IMR-90 (cell line): ENCODE measurements around the gene CASKIN1. TPM values are rescaled to one million over a fixed set of nuclear protein-coding genes. Genes with fewer than 3 reads are reported as not detected.

Experiments used
- ATAC-seq: fragments of 200-7000 bp; cut with Tn5 transposase; 2 replicates; pipeline ENCODE4 v1.9.1; 2020; ENCODE audit warnings: low read depth, mild to moderate bottlenecking, moderate library complexity
- BruUV-seq: library from RNA; stranded (reverse); fragments of 400-500 nt; replicated peaks from 2 replicates; lab custom pipeline; 2021; lab: Mats Ljungman, UMichigan
- CTCF ChIA-PET: fragments of 300-600 bp; formaldehyde crosslinking; extraction: SDS; loops from one replicate; lab custom pipeline; 2021; ENCODE audit warnings: antibody characterized with exemption; lab: Yijun Ruan, JAX
- POLR2A ChIA-PET: fragments of 300-600 bp; sonication (Branson Sonifier 250); formaldehyde crosslinking; loops from one replicate; lab custom pipeline; 2022; ENCODE audit warnings: antibody characterized with exemption; ENCODE audit not compliant: unreplicated experiment; lab: Charles Lee
- DNase-seq: peaks from one replicate; pipeline ENCODE4 v3.0.0; 2013
- H2AFZ ChIP-seq: replicated peaks from 2 replicates; pipeline ENCODE3; 2013; ENCODE audit warnings: low read length, mild to moderate bottlenecking; ENCODE audit not compliant: poor library complexity
- H2AK5ac ChIP-seq: 2 replicates; pipeline ENCODE4 v1.6.1; 2013; ENCODE audit warnings: low read depth, low read length, inconsistent platforms
- H2AK9ac ChIP-seq: replicated peaks from 2 replicates; pipeline ENCODE3; 2013; ENCODE audit warnings: mild to moderate bottlenecking, low read depth, low read length, moderate library complexity; ENCODE audit not compliant: poor library complexity
- H2BK120ac ChIP-seq: 2 replicates; pipeline ENCODE4 v1.6.1; 2013; ENCODE audit warnings: low read depth, low read length, inconsistent platforms
- H2BK15ac ChIP-seq: 3 replicates; pipeline ENCODE4 v1.6.1; 2013; ENCODE audit warnings: low read depth, low read length, inconsistent platforms
- H2BK20ac ChIP-seq: 2 replicates; pipeline ENCODE4 v1.6.1; 2013; ENCODE audit warnings: low read depth, mild to moderate bottlenecking, inconsistent platforms, low read length, moderate library complexity
- H2BK5ac ChIP-seq: 2 replicates; pipeline ENCODE4 v1.6.1; 2013; ENCODE audit warnings: mild to moderate bottlenecking, low read depth, low read length, inconsistent platforms; ENCODE audit not compliant: poor library complexity, severe bottlenecking
- H3K14ac ChIP-seq: replicated peaks from 2 replicates; pipeline ENCODE4 v1.6.1; 2013; ENCODE audit warnings: low read depth, low read length, inconsistent platforms
- H3K18ac ChIP-seq: 2 replicates; pipeline ENCODE4 v1.6.1; 2013; ENCODE audit warnings: low read depth, low read length, control low read depth
- H3K23ac ChIP-seq: 2 replicates; pipeline ENCODE4 v1.6.1; 2013; ENCODE audit warnings: low read depth, low read length, inconsistent platforms
- H3K27ac ChIP-seq: 2 replicates; pipeline ENCODE4 v1.5.1; 2013; ENCODE audit warnings: mild to moderate bottlenecking, control low read depth, low read length; ENCODE audit not compliant: insufficient read depth
- H3K27me3 ChIP-seq: 2 replicates; pipeline ENCODE4 v1.6.1; 2013; ENCODE audit warnings: low read length; ENCODE audit not compliant: control insufficient read depth, insufficient read depth
- H3K36me3 ChIP-seq: 2 replicates; pipeline ENCODE4 v1.6.1; 2013; ENCODE audit warnings: low read length, mixed read lengths; ENCODE audit not compliant: control insufficient read depth, insufficient read depth
- H3K4ac ChIP-seq: 2 replicates; pipeline ENCODE4 v1.6.1; 2013; ENCODE audit warnings: low read depth, low read length, inconsistent platforms
- H3K4me1 ChIP-seq: 2 replicates; pipeline ENCODE4 v1.6.1; 2013; ENCODE audit warnings: low read length, mixed read lengths; ENCODE audit not compliant: control insufficient read depth, insufficient read depth
- H3K4me2 ChIP-seq: 2 replicates; pipeline ENCODE4 v1.6.1; 2013; ENCODE audit warnings: low read depth, mild to moderate bottlenecking, control low read depth, low read length, moderate library complexity
- H3K4me3 ChIP-seq: 2 replicates; pipeline ENCODE4 v1.5.1; 2013; ENCODE audit warnings: low read depth, mild to moderate bottlenecking, control low read depth, low read length, moderate library complexity; ENCODE audit not compliant: insufficient read depth
- H3K56ac ChIP-seq: 2 replicates; pipeline ENCODE4 v1.6.1; 2013; ENCODE audit warnings: low read length, inconsistent platforms; ENCODE audit not compliant: insufficient read depth; ENCODE audit errors: extremely low read depth
- H3K79me1 ChIP-seq, 2 experiments: 2 replicates each; pipeline ENCODE4 v1.6.1; 2013; ENCODE audit warnings: low read length in 2 of 2, inconsistent platforms in 1 of 2, low read depth in 1 of 2
- H3K9ac ChIP-seq: 2 replicates; pipeline ENCODE4 v1.6.1; 2013; ENCODE audit warnings: low read depth, low read length, control low read depth
- H3K9me1 ChIP-seq: 2 replicates; pipeline ENCODE4 v1.6.1; 2013; ENCODE audit warnings: low read length, inconsistent platforms; ENCODE audit not compliant: insufficient read depth
- H3K9me3 ChIP-seq: 2 replicates; pipeline ENCODE4 v1.6.1; 2013; ENCODE audit warnings: low read length; ENCODE audit not compliant: control insufficient read depth, insufficient read depth
- H4K20me1 ChIP-seq: 2 replicates; pipeline ENCODE4 v1.6.1; 2013; ENCODE audit warnings: low read length, inconsistent platforms; ENCODE audit not compliant: insufficient read depth
- H4K5ac ChIP-seq: 2 replicates; pipeline ENCODE4 v1.6.1; 2013; ENCODE audit warnings: mild to moderate bottlenecking, low read depth, low read length, control low read depth
- H4K8ac ChIP-seq, 2 experiments: 2 replicates each; pipeline ENCODE4 v1.6.1; 2013; ENCODE audit warnings: low read depth in 2 of 2, low read length in 2 of 2, control low read depth in 1 of 2, inconsistent platforms in 1 of 2
- H4K91ac ChIP-seq: 2 replicates; pipeline ENCODE4 v1.6.1; 2013; ENCODE audit warnings: low read depth, low read length, inconsistent platforms; ENCODE audit not compliant: insufficient read depth
- ELK1 ChIP-seq: fragments of 150-350 bp; IDR thresholded peaks from 2 replicates; pipeline ENCODE4 v1.6.1; 2016; ENCODE audit warnings: low read depth, mild to moderate bottlenecking, low read length, moderate library complexity, borderline replicate concordance
- USF2 ChIP-seq: fragments of 150-350 bp; IDR thresholded peaks from 2 replicates; pipeline ENCODE4 v1.6.1; 2017; ENCODE audit warnings: mild to moderate bottlenecking, antibody characterized with exemption, low read length, low read depth
- WGBS, 2 experiments: methylation state at CpG; one replicate each; pipeline versions ENCODE4 v1.1.5 to v1.1.7; 2013; ENCODE audit warnings: missing lambda C conversion rate in 2 of 2; ENCODE audit not compliant: insufficient read length in 1 of 2; ENCODE audit errors: extremely low coverage in 2 of 2; 5-methylcytosine and 5-hydroxymethylcytosine counted together
- dilution Hi-C: fragments of 300-500 bp; cut with HindIII; formaldehyde crosslinking; loops from one replicate; pipeline ENCODE4 v1.14.3; 2018; ENCODE audit warnings: low sequenced_read_pairs; ENCODE audit not compliant: unreplicated experiment
- in situ Hi-C: fragments of 300-500 bp; cut with MboI; formaldehyde crosslinking; loops from 3 replicates; pipeline ENCODE4 v1.14.3; 2019; ENCODE audit warnings: low sequenced_read_pairs, inconsistent platforms, mixed read lengths
- intact Hi-C: fragments of 100-400 bp; cut with micrococcal nuclease; formaldehyde crosslinking; loops from 2 replicates; pipeline ENCODE4 v1.10.0; 2022
- polyA plus RNA-seq, 3 experiments: library from polyadenylated mRNA; depleted of rRNA; stranded (reverse); fragments of >200 nt; gene quantifications; 2 replicates each; pipeline ENCODE4 v1.2.3, GENCODE V29; 2012; ENCODE audit warnings: low replicate concordance in 1 of 3
- total RNA-seq: library from RNA; depleted of rRNA; stranded (reverse); fragments of >200 nt; gene quantifications from 2 replicates; pipeline ENCODE4 v1.2.3, GENCODE V29; 2012

The CASKIN1 gene
- total and polyA plus RNA-seq, 2 of the 4 experiments (the other 2 are of a cell fraction) = 0.05 TPM; not detected in 1

GRCh38 chr16:2198283-2198682 lies 1.9 kb upstream of the CASKIN1 start:
- Histone ChIP-seq H2AK5ac (no peak overlapping the region), H2AK9ac (no peak overlapping the region), H3K4me1 (no peaks in the 10 kb centered on the region), H2BK20ac (no peak overlapping the region), H3K56ac (no peak overlapping the region), H3K9me1 (no peaks in the 10 kb centered on the region), H2BK5ac (no peak overlapping the region), H3K27me3 (peaks cover 67% of the 10 kb centered on the region), H2BK120ac (no peak overlapping the region), H3K4ac (no peak overlapping the region), H3K27ac (no peak overlapping the region), H3K14ac (no peak overlapping the region), H3K18ac (no peak overlapping the region), H2AFZ (no peak overlapping the region), H4K5ac (no peak overlapping the region), H3K23ac (peak overlapping the region; percentile 42; the same call in 1 of the 2 replicates), H3K9ac (no peak overlapping the region), H3K36me3 (no peaks in the 10 kb centered on the region), H3K9me3 (no peaks in the 10 kb centered on the region), H3K4me2 (no peak overlapping the region), H2BK15ac (no peak overlapping the region), H4K20me1 (no peaks in the 10 kb centered on the region; the same call in 1 of the 2 replicates), H4K8ac (no peak overlapping the region), H3K4me3 (no peak overlapping the region), H4K91ac (no peak overlapping the region), H3K79me1 (no peaks in the 10 kb centered on the region)
- TF ChIP-seq ELK1 = no peak
- no peak for TF ChIP-seq USF2
- ChIA-PET POLR2A (no interaction called here), CTCF (no interaction called here)
- dilution Hi-C loops (no loop called here), in situ Hi-C loops (no loop called here), intact Hi-C loops (no loop called here)
- no CpG with 5 or more reads among the region's 4 CpGs for WGBS, 2 experiments
- ATAC-seq = no peak
- no TSS peak for BruUV-seq
- DNase-seq = no peak
